ENCODE results near the gene GALNT12.

DNA sequence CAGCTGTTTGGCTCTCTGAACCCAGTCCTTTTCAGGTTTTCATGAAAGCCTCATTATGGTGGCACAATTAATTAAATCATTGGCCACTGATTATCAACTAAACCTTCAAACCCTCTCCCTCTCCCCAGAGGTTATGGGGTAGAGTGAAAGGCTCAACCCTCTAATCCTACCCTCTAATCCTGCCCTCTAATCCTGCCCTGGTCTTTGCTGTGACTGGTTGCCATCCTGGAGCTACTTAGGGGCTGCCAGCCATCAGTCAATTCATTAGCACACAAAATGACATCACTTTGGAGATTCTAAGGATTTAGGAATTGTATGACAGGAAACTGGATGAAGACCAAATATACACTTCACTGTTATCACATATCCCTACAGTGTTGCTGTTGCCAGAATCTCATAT, 47.2 kb upstream of the GALNT12 start:
- TF ChIP-seq NFIC (IDR thresholded peaks at IDR 0.05) (no peak), FOXM1 (IDR thresholded peaks at IDR 0.05; ENCODE audit: borderline replicate concordance, low read depth) (no peak), MAX (IDR thresholded peaks at IDR 0.05) (no peak), YY1 (IDR thresholded peaks at IDR 0.05; ENCODE audit: low read depth) (no peak)
- TF ChIP-seq, protein P1, sequence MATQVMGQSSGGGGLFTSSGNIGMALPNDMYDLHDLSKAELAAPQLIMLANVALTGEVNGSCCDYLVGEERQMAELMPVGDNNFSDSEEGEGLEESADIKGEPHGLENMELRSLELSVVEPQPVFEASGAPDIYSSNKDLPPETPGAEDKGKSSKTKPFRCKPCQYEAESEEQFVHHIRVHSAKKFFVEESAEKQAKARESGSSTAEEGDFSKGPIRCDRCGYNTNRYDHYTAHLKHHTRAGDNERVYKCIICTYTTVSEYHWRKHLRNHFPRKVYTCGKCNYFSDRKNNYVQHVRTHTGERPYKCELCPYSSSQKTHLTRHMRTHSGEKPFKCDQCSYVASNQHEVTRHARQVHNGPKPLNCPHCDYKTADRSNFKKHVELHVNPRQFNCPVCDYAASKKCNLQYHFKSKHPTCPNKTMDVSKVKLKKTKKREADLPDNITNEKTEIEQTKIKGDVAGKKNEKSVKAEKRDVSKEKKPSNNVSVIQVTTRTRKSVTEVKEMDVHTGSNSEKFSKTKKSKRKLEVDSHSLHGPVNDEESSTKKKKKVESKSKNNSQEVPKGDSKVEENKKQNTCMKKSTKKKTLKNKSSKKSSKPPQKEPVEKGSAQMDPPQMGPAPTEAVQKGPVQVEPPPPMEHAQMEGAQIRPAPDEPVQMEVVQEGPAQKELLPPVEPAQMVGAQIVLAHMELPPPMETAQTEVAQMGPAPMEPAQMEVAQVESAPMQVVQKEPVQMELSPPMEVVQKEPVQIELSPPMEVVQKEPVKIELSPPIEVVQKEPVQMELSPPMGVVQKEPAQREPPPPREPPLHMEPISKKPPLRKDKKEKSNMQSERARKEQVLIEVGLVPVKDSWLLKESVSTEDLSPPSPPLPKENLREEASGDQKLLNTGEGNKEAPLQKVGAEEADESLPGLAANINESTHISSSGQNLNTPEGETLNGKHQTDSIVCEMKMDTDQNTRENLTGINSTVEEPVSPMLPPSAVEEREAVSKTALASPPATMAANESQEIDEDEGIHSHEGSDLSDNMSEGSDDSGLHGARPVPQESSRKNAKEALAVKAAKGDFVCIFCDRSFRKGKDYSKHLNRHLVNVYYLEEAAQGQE (IDR thresholded peaks at IDR 0.05; ENCODE audit: low read depth) = no peak
